GM12801 (cell line): ENCODE measurements around the gene DUT.

Experiments used
- CTCF ChIP-seq: IDR thresholded peaks from one replicate; pipeline ENCODE4 v1.5.1; 2011; ENCODE audit warnings: control low read depth; ENCODE audit not compliant: insufficient read length; ENCODE audit errors: extremely low read depth

Gene DUT

GRCh38 chr15:48384616-48385015 lies 53.4 kb downstream of the DUT start:
- TF ChIP-seq CTCF = no peak

GRCh38 chr15:48385031-48385830 lies 54.0 kb downstream of the DUT start:
- TF ChIP-seq CTCF = no peak

GRCh38 chr15:48388016-48388851 lies 57.0 kb downstream of the DUT start:
- no peak for TF ChIP-seq CTCF

- no peak for TF ChIP-seq CTCF
Observed at GRCh38 chr15:48388910-48389309, 57.7 kb downstream of the DUT start.

- TF ChIP-seq CTCF = no peak
Observed at GRCh38 chr15:48389691-48390143, 58.5 kb downstream of the DUT start.

GRCh38 chr15:48391950-48392349 lies 60.7 kb downstream of the DUT start:
- TF ChIP-seq CTCF = no peak

GRCh38 chr15:48392356-48392755 lies 61.1 kb downstream of the DUT start:
- TF ChIP-seq CTCF = no peak
